GM12891 (cell line): ENCODE measurements around the gene MNT.

Source experiments
- POLR2AphosphoS5 ChIP-seq: IDR thresholded peaks from 2 replicates; pipeline ENCODE4 v1.6.1; 2011; ENCODE audit warnings: low read depth, low read length, control low read depth
- TAF1 ChIP-seq: IDR thresholded peaks from 2 replicates; pipeline ENCODE4 v1.6.1; 2011; ENCODE audit warnings: low read depth, low read length, control low read depth

GRCh38 chr17:2418572-2418971 lies 17.7 kb upstream of the MNT start:
- TF ChIP-seq POLR2AphosphoS5: no peak
- no peak for TF ChIP-seq TAF1
